Immature natural killer cell (primary cell): ENCODE data around the gene NCAM2. TPM values are rescaled to one million over a fixed set of nuclear protein-coding genes. Genes with fewer than 3 reads are reported as not detected.

Experiments used
- DNase-seq, 3 donors: peaks; one replicate each; pipeline ENCODE4 v3.0.0; 2022; ENCODE audit warnings: mixed read lengths in 1 of 3
- H3K27ac Mint-ChIP-seq, 6 donors: one replicate each; pipeline ENCODE4 v1.8.0; 2020; ENCODE audit warnings: mixed read lengths in 6 of 6, mild to moderate bottlenecking in 5 of 6, inconsistent platforms in 4 of 6, moderate library complexity in 3 of 6
- H3K27me3 Mint-ChIP-seq, 3 donors: one replicate each; pipeline ENCODE4 v1.8.0; 2020 to 2021; ENCODE audit warnings: low read depth in 3 of 3, mild to moderate bottlenecking in 3 of 3, mixed read lengths in 3 of 3, moderate library complexity in 3 of 3, inconsistent platforms in 1 of 3
- H3K36me3 Mint-ChIP-seq, 3 donors: one replicate each; pipeline ENCODE4 v1.8.0; 2020; ENCODE audit warnings: mixed read lengths in 3 of 3, inconsistent platforms in 2 of 3, mild to moderate bottlenecking in 2 of 3
- H3K4me1 Mint-ChIP-seq, 2 donors: one replicate each; pipeline ENCODE4 v1.8.0; 2020; ENCODE audit warnings: inconsistent platforms in 2 of 2, mild to moderate bottlenecking in 2 of 2, mixed read lengths in 2 of 2, moderate library complexity in 1 of 2
- H3K4me3 Mint-ChIP-seq, 5 donors: one replicate each; pipeline ENCODE4 v1.8.0; 2020; ENCODE audit warnings: mild to moderate bottlenecking in 5 of 5, mixed read lengths in 5 of 5, inconsistent platforms in 3 of 5, moderate library complexity in 3 of 5
- H3K9me3 Mint-ChIP-seq, 6 donors: one replicate each; pipeline ENCODE4 v1.8.0; 2020; ENCODE audit warnings: mild to moderate bottlenecking in 6 of 6, mixed read lengths in 6 of 6, inconsistent platforms in 4 of 6, moderate library complexity in 3 of 6
- polyA plus RNA-seq, 3 donors: library from polyadenylated mRNA; unstranded; fragments of 300-500 nt; fragmentation: Illumina TruSeq; gene quantifications; one replicate each; pipeline ENCODE4 v1.2.3, GENCODE V29; 2021

The NCAM2 gene
- polyA plus RNA-seq, 3 donors from 2014 or later = 0.55 TPM; not detected in 2

- Mint-ChIP-seq H3K9me3 (peaks cover 0 to 24% (median 3%) of the 10 kb centered on the region in 6 donors), H3K36me3 (no peaks in the 10 kb centered on the region), H3K4me1 (no peaks in the 10 kb centered on the region), H3K27ac (no peak overlapping the region), H3K4me3 (no peak overlapping the region), H3K27me3 (no peaks in the 10 kb centered on the region)
- no peak for DNase-seq
Measured at GRCh38 chr21:21096956-21097355, 98.7 kb downstream of the NCAM2 start.

- no peak overlapping the region for H3K27ac Mint-ChIP-seq
- no peaks in the 10 kb centered on the region for H3K27me3 Mint-ChIP-seq
- H3K4me3 Mint-ChIP-seq = no peak overlapping the region
- H3K9me3 Mint-ChIP-seq = peaks cover 0 to 24% (median 3%) of the 10 kb centered on the region in 6 donors
- H3K4me1 Mint-ChIP-seq = no peaks in the 10 kb centered on the region
- no peak for DNase-seq
- no peaks in the 10 kb centered on the region for H3K36me3 Mint-ChIP-seq
Measured at GRCh38 chr21:21097466-21097865, 99.3 kb downstream of the NCAM2 start.

GRCh38 chr21:21101911-21102310 is 103.7 kb downstream of the NCAM2 start:
- H3K27ac Mint-ChIP-seq = no peak overlapping the region
- H3K9me3 Mint-ChIP-seq = peaks cover 0 to 30% (median 5%) of the 10 kb centered on the region in 6 donors
- H3K4me1 Mint-ChIP-seq = no peaks in the 10 kb centered on the region
- H3K4me3 Mint-ChIP-seq = no peak overlapping the region
- no peaks in the 10 kb centered on the region for H3K27me3 Mint-ChIP-seq
- H3K36me3 Mint-ChIP-seq = no peaks in the 10 kb centered on the region
- DNase-seq = no peak

- Mint-ChIP-seq H3K9me3 (peaks cover 0 to 30% (median 5%) of the 10 kb centered on the region in 6 donors), H3K4me1 (no peaks in the 10 kb centered on the region), H3K36me3 (no peaks in the 10 kb centered on the region), H3K27ac (no peak overlapping the region), H3K4me3 (no peak overlapping the region), H3K27me3 (no peaks in the 10 kb centered on the region)
- no peak for DNase-seq
Measured at GRCh38 chr21:21102896-21103295, 104.7 kb downstream of the NCAM2 start.

- H3K9me3 Mint-ChIP-seq = peaks cover 0 to 30% (median 5%) of the 10 kb centered on the region in 6 donors
- H3K4me1 Mint-ChIP-seq = no peaks in the 10 kb centered on the region
- DNase-seq = no peak
- H3K27ac Mint-ChIP-seq = no peak overlapping the region
- H3K4me3 Mint-ChIP-seq = no peak overlapping the region
- H3K27me3 Mint-ChIP-seq = no peaks in the 10 kb centered on the region
- H3K36me3 Mint-ChIP-seq = no peaks in the 10 kb centered on the region
Measured at GRCh38 chr21:21103692-21104091, 105.5 kb downstream of the NCAM2 start.

GRCh38 chr21:21109736-21110135 is 111.5 kb downstream of the NCAM2 start:
- Mint-ChIP-seq H3K9me3 (peaks cover 2 to 25% (median 6%) of the 10 kb centered on the region in 6 donors), H3K36me3 (no peaks in the 10 kb centered on the region), H3K4me3 (no peak overlapping the region), H3K4me1 (no peaks in the 10 kb centered on the region), H3K27ac (no peak overlapping the region), H3K27me3 (no peaks in the 10 kb centered on the region)
- DNase-seq = no peak

GRCh38 chr21:21111309-21111920 is 113.2 kb downstream of the NCAM2 start:
- H3K4me3 Mint-ChIP-seq = no peak overlapping the region
- H3K9me3 Mint-ChIP-seq = peaks cover 4 to 32% (median 10%) of the 10 kb centered on the region in 6 donors
- no peaks in the 10 kb centered on the region for H3K27me3 Mint-ChIP-seq
- no peak overlapping the region for H3K27ac Mint-ChIP-seq
- H3K4me1 Mint-ChIP-seq = no peaks in the 10 kb centered on the region
- no peaks in the 10 kb centered on the region for H3K36me3 Mint-ChIP-seq
- no peak for DNase-seq

GRCh38 chr21:21114461-21114860 is 116.3 kb downstream of the NCAM2 start:
- no peak overlapping the region for H3K4me3 Mint-ChIP-seq
- no peak overlapping the region for H3K27ac Mint-ChIP-seq
- no peak for DNase-seq
- peaks cover 6 to 33% (median 12%) of the 10 kb centered on the region in 6 donors for H3K9me3 Mint-ChIP-seq
- no peaks in the 10 kb centered on the region for H3K4me1 Mint-ChIP-seq
- no peaks in the 10 kb centered on the region for H3K27me3 Mint-ChIP-seq
- no peaks in the 10 kb centered on the region for H3K36me3 Mint-ChIP-seq

GRCh38 chr21:21119091-21119490 is 120.9 kb downstream of the NCAM2 start:
- Mint-ChIP-seq H3K4me3 (no peak overlapping the region), H3K36me3 (peaks cover 0 to 4% (median 0%) of the 10 kb centered on the region in 3 donors), H3K27ac (no peak overlapping the region), H3K9me3 (peaks cover 14 to 37% (median 17%) of the 10 kb centered on the region in 6 donors), H3K27me3 (no peaks in the 10 kb centered on the region), H3K4me1 (no peaks in the 10 kb centered on the region)
- DNase-seq = no peak

- H3K4me3 Mint-ChIP-seq = no peak overlapping the region
- peaks cover 0 to 4% (median 0%) of the 10 kb centered on the region in 3 donors for H3K36me3 Mint-ChIP-seq
- H3K4me1 Mint-ChIP-seq = no peaks in the 10 kb centered on the region
- DNase-seq = no peak
- peaks cover 6 to 36% (median 11%) of the 10 kb centered on the region in 6 donors for H3K9me3 Mint-ChIP-seq
- H3K27ac Mint-ChIP-seq = no peak overlapping the region
- H3K27me3 Mint-ChIP-seq = no peaks in the 10 kb centered on the region
Measured at GRCh38 chr21:21122680-21123079, 124.5 kb downstream of the NCAM2 start.

- Mint-ChIP-seq H3K9me3 (peaks cover 4 to 24% (median 11%) of the 10 kb centered on the region in 6 donors), H3K4me3 (no peak overlapping the region), H3K27ac (no peak overlapping the region), H3K4me1 (no peaks in the 10 kb centered on the region), H3K36me3 (peaks cover 0 to 4% (median 0%) of the 10 kb centered on the region in 3 donors), H3K27me3 (no peaks in the 10 kb centered on the region)
- no peak for DNase-seq
Measured at GRCh38 chr21:21132390-21132789, 134.2 kb downstream of the NCAM2 start.

GRCh38 chr21:21137986-21138385 is 139.8 kb downstream of the NCAM2 start:
- no peak for DNase-seq
- H3K36me3 Mint-ChIP-seq = peaks cover 0 to 4% (median 0%) of the 10 kb centered on the region in 3 donors
- H3K4me1 Mint-ChIP-seq = no peaks in the 10 kb centered on the region
- peaks cover 3 to 27% (median 12%) of the 10 kb centered on the region in 6 donors for H3K9me3 Mint-ChIP-seq
- no peak overlapping the region for H3K27ac Mint-ChIP-seq
- H3K27me3 Mint-ChIP-seq = no peaks in the 10 kb centered on the region
- H3K4me3 Mint-ChIP-seq = no peak overlapping the region

GRCh38 chr21:21146587-21147373 is 148.6 kb downstream of the NCAM2 start:
- no peak for DNase-seq
- no peaks in the 10 kb centered on the region for H3K27me3 Mint-ChIP-seq
- H3K27ac Mint-ChIP-seq = no peak overlapping the region
- H3K4me1 Mint-ChIP-seq = no peaks in the 10 kb centered on the region
- no peak overlapping the region for H3K4me3 Mint-ChIP-seq
- H3K9me3 Mint-ChIP-seq = peaks cover 0 to 16% (median 9%) of the 10 kb centered on the region in 6 donors
- H3K36me3 Mint-ChIP-seq = peaks cover 0 to 4% (median 0%) of the 10 kb centered on the region in 3 donors

GRCh38 chr21:21147374-21147745 is 149.2 kb downstream of the NCAM2 start:
- Mint-ChIP-seq H3K27ac (no peak overlapping the region), H3K9me3 (peaks cover 0 to 16% (median 9%) of the 10 kb centered on the region in 6 donors), H3K27me3 (no peaks in the 10 kb centered on the region), H3K4me3 (no peak overlapping the region), H3K4me1 (no peaks in the 10 kb centered on the region), H3K36me3 (peaks cover 0 to 4% (median 0%) of the 10 kb centered on the region in 3 donors)
- DNase-seq = no peak
